ENCODE measurements around the gene AMFR.
A peak's percentile ranks its signal among the peaks of the same experiment; 100 is the strongest.

Gene AMFR

DNA sequence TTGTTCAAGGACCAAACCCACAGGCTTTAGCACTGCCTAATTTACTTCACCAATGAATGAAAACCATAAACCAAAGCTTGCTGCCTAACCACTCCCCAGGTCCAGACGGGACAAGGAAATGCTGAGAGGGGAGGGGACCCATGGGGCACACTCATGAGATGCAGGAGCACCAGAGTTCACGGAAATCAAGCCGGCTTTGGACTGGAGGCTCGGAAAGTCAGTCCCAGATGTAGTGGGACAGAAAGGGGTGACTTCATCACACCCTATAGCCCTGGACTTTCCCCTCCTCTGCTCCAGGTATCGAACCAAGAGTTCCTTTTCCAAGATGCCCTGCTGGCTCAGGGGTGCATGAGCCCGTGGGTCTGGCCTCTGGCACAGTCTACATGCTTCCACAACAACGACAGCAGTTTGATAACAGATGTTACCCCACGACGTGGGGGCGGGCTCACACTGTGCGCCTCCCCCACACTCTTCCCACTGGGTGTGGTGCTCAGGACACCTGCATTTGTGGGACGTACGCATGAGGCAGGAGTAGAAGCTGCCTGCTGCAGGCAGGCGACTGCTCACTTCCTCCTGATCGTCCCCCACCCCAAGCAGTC is 63.2 kb downstream of the AMFR start:
- DNase-seq: no peak

DNA sequence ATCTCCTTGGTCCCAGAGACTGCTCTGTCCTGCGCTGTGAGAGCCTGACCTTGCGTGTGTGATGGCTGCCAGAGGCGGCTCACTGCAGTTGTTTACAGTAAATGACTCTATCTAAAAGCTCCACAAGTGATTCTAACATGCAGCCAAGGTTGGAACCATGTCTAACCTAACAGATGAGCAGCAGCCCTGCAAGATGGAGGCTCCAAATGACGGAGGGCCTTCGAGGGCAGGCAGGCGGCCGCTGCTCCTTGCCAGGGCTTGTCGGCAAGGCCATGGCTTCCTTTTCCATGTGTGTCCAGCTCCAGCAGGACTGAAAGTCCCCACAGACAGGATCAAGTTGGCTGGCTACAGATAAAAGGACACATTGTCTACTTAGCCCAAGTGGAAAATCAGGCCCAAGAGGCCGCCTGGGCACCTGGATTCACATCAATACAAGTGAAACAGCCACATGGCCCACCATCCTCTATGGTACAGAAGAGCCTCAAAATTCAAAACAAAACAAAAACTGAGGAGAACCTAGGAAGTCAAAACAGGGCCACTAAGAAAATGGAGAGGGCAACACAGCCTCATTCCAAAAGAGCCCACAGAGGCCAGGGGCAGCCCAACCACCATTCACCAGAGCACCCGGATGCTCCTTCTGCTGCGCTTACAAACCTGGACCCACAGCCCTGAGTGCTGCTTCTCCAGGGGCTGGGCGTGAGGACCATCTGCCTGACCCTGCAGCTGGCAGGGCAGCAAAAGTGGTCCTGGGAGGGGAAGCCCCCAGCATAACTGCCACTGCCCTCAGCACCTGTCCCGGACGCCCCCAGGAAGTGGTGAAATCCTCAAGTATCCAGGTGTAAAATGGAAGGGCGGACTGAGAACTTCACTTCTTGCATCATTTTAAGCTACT is 65.0 kb downstream of the AMFR start:
- no peak for DNase-seq

DNA sequence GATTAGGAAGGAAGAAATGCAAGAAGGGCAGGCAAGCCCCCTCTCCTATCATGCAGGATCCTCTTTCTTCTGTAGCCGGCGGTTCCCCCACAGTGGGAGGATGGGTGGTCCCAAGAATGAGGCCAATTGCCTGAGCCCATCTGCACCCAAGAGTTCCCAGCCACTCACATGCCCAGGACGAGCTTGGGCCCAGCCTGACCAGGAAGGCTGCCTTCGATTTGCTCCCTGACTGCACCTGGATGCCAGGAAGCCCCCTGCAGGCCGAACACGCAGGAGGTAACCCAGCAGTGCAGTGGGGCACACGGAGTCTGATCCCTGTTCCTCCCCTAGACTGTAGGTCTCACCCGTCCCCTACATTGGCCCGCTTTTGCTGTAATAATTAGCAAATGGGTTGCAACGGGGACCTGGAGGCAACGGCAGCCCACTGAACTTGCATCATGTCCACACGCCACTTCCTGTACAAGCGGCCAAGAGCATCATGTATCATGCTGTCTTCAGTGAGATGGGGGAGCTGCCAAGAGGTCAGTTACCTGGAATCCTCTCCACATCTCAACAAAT is 67.5 kb downstream of the AMFR start:
- no peak for DNase-seq

DNA sequence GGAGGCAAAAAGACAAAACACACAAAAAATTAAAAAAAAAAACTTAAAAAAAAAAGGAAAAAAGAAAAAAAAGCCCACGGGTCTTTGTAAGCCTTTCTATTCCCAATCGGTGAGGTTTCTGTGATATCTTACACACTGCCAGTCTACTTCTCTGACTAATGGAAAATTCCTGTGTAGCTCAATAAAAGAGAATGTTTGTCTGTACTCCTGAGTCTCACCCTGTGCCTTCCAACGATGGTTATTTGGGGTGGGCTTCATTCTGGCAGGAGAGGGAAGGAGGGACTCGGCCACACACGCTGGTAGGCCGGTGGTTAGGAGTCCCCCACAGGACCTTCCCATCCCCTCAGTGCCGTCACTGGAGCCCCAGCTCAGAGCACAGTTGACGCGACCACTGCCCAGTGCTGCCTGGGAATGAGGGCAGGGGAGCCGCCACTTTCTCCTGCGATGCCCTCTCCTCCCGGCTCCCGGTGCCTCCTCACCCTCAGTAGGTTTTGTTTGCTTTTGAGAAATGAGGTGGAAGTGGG is 68.0 kb downstream of the AMFR start:
- DNase-seq: no peak

DNA sequence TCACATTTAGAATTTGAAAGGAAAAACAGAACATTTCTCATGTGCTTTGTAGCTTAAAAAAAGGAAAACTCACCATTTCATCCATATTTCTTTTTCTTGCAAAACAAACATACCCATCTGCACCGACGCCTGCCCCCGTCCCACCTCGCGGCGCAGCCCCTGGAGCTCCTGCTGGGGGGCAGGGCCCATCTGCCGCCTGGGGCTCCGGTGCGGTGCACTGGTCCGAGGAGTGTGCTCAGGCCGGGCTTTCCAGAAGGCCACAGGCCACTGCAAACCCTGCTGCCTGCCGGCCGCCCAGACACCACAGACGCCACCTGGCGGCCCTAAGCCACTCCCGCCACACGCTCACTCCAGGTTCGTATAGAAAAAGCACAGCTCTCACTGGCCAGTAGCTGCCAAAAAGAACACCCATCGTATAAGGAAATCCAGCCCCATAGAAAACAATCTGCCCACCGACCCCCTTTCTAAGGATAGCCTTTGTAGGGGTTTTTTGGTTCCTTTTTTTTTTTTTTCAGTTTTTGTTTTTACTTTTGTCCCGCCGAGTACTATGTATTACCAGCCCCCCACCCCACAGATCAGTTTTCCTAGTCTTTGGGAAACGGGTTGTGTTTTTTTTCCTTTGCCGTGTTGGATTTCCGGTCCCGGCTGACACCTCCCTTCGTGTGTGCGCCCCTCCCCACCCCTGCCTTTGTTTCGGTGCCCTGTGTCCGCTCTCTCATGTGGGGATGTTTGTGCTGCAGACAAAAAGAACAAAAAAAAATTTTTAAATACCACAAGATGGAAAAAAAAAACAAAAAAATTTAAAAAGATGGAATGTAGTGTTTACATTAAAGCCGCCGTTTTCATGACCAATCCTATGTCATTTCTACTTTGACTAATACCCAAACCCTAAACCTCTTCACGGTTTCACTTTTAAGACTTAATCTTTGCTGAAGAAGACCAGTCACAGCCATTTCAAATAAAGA is 68.8 kb downstream of the AMFR start:
- peak; percentile 63 to 84 for DNase-seq

DNA sequence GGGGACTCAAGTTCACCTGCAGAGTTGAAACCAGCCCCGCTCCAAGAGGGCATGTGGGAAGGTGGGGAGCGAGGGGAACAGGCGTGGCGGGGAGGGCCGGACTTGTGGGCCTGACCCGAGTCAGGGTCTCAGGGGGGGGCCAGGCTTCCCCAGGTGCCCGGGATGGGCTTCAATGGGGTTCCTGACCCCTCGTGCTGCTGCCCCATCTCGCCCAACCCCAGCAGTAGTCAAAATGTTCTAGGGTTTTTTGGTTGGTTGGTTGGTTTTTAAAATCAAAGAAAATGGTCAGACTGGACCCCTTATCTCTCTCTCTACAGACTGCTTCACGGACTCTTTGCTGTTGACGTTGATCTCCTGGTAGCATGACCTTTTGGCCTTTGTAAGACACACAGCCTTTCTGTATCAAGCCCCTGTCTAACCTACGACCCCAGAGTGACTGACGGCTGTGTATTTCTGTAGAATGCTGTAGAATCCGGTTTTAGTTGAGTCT is 69.5 kb downstream of the AMFR start:
- DNase-seq: no peak

DNA sequence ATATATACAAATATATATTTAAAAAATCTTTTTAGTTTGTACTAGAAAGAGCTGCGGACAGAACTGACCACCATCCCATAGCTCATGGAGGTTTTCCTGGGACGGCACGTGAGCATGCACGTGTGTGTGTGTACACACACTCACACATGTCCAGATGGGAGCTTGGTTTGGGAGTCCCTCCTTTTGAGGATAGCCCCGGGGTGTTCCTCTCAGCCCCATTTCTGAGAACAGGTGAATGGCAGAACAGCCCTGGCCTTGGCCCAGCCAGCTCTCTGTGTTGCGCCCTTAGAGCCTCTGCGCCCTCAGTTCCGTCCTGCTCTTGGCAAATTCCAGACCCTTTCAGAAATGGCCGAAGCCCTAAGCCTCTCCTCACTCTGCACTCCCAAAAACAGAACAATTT is 70.1 kb downstream of the AMFR start:
- no peak for DNase-seq

DNA sequence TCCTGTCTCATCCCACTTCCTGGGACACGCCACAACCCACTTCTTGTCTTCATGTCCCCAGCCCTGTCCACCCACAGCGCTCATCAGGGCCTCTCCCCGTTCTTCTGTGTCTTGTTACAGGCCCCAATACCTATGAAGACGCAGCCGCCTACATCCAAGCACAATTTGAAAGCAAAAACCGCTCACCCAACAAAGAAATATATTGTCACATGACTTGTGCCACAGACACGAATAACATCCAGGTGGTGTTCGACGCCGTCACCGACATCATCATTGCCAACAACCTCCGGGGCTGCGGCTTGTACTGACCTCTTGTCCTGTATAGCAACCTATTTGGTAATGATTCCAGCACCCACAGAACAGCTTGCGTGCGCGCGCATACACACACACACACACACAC is 70.6 kb downstream of the AMFR start:
- DNase-seq: no peak

DNA sequence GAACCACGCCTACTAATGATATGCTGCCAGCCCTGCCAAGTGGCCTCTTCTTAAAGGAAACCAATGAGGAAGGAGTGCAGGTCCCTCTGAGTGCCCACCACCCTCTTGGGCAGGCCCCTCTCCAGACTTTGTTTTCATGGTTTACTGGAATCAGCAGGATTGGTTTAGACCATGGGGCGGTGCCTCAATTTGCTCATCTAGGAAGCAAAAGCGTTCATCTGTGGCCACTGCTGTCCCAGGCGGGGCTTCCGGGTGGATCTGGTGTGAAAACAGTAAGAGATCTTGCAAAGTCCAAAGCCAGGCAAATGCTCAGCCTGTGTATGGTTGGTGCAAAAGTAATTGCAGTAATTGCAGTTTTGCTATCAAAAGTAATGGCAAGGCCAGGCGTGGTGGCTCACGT is 71.3 kb downstream of the AMFR start:
- no peak for DNase-seq

DNA sequence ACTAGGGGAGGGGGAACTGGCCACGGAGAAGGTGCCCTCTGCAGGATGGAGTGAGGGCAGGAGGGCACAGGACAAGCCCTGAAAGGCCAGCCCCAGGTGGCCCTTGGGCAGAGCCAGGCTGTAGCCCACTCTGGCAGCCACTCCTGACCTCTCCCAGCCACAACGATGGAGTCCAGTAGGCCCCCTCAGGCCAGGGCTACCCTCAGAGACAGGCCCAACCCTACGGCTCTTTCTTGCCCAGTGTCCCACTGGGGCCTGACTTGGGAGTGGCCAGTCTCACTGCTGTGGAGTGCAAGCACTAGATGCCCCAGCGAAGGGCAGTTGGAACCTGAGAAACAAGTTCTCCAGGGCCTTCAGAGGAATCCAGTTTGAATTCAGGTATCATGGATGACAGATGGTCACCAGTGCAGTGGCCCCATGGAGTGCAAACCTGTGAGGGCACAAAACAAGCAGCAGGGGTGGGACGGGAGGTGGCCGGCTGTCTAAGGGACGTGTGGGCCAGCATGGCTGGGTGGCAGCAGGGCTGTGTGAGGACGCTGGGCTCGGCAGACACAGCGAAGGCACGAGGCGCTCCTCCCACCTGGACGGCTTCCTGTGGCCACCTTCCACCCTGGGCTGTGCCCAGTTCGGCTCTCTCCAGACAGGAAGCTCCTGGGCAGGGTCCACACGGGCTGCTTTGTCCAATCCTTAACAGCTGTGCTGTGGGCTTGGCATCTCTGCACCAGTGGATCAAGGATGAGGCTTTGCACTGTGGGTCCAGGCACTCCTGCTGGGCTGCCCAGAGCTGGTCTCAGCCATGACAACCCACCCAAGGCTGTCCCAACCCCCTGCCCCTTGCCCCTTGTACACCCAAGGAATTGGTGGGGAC is 72.1 kb downstream of the AMFR start:
- no peak for DNase-seq

DNA sequence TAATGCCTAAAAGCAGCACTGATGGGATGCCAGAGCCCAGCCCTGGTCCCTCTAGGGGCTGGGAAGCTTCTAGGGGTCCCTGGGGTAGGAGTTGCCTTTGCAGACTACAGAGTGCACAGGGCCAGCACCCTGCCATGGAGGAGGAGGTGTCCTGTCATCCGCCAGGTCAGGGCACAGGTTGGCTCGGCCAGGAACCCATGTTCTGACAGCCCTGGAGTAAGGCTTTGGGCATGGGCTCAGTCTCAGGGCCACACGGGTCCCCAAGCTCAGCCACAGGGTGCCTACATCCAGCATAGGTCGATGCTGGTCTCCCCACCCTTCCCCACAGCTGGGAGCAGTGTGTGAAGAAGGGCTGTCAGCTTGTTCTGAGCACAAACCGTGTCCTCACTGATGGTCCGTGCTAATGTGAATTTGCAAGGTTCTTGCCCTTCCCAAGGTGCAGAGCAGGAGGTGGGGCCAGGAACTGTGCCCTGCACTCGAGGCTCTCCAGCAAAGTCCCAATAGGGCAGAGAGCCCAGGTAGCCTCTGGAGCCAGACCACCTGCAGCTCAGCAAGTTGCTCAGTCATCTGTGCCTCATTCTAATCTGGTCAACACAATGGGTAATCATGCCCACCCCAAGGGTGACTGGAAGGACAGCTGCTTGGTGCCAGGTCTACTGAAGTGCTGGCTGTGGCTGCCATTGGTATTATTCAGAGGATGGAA is 72.8 kb downstream of the AMFR start:
- DNase-seq: no peak

DNA sequence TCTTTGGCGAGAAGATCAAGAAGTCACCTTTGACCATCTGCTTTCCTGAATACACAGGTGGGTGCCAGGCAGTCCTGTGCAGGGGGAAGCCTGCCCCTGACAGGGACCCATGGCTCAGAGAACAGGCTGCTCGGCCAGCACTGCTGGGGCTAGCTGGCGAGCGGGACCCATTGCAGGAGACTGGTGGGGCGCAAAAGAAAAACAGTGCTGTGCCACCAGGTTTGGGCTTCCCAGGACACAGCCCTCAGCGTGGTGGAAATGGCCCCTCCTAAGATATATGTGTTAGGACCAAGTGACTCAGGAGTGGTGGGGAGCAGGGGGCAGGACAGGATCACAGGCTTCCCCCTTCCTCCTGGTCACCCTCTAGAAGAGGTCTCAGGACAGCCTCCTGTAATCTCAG is 73.9 kb downstream of the AMFR start:
- no peak for DNase-seq

DNA sequence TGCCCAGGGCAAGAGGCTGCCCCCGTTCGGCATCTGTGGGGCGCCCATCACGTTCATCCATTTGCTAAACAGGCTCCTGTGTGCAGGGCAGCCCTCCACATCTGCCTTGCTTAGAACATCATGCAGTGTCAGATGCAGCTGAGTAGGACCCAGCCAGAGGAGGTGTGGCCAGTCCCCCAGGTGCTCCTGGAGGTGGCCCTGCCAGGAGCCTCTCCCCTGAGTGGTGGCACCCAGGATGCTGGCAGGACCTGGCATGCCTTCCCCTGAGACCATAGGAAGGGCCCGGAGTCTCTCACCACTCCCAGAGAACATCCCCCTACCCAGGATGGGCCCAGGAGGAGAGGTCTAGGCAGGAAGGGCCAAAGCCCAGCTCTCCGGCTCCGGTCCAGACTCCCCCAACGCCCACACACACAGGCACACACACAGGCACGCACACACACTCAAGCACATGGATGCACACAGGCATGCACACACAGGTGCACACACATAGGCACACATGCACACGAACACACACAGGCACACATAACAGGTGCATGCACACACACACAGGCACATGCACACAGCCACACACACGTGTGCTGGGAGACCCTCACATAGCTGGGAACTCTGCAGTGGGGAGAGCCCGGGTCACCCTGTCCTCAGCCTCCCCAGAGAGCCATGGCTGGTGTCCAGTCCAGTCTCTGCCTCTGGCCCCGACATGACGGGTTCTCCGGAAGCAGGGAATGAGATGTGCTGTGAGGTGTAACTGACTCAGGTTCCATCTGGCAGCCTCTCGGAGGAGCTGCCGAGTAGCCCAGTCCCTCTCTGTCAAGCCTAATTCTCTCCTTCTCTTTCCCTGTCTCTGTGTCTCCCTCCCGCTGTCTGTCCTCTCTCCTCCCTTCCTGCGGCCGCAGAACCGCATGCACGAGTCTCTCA is 74.6 kb downstream of the AMFR start:
- DNase-seq: no peak

DNA sequence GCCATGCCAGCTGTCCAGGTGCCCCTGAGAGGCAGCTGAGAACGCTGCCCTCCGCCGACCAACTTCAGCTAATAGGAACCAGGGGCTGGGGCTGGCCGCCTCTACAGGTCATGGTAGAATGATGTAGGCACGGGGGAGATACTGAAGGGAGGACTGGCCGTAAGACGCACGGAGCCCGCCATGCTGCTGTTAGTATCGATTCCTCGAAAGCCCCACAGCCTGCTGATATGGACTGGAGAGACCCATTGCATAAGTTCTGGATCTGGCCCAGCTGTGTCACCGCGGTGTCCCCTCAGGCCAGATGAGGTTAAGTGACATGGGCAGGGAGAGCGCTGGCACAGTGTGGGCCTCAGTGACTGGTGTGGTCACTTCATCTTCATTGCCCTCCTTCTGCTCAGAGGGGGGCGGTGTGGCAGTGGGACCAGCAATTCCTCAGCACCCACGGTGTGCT is 75.6 kb downstream of the AMFR start:
- DNase-seq: no peak

DNA sequence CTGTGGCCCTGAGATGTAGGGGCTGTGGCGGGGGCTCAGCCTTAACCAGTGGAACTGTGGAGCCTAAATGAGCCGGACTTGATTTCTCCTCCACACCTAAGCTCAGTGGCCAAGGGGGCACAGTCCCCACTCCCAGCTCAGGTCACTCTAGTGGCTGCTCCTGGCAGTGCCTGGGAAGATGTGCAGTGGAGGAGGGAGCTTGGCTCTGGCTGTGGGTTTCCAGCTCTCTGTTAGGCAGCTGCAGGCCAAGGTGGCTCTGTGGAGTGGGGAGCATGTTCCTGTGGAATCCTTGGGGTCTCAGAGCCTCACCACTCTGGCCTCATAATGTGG is 76.3 kb downstream of the AMFR start:
- DNase-seq: no peak

DNA sequence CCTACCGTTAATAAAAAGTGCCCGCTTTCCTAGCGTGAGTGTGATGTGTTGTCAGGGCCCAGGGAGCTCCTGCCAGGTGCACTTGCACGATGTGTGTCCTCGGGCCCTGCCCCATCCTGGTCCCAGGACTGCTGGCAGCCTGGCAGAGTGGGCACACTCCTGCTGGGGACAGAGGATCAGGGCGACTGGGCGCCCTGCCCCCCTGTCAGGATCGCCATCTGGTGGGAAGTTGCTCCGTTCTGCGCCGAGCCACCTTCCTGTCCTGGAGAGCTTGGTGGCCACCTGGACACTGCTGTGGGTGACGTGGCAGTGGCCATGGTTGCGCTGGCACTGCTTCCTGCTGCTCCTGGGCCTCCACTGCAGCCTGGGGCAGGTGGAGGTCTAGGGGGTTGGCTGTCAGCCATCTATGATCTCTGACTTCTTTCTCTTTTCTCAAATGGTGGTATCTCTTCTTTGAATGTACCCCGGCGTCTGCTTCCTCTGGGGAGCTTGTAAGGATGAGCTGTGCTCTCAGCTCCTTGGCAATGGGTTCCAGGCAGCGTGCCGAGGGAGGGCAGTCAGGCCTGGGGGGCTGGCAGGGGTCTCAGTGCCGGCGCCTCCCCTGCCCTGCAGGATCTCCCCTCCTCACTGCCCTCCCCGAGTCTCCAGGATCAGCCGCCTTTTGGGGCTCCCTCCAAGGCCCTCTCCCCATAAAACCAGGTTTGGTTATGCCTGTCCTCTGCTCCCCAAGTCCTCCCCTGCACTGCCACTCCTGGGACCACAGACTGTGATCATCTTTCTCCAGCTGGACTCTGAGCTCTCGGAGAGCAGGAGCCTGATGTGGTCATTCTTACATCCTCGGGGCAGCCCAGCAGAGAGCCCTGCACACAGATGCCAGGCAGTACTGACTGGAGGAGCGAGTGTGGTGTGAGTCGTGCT is 76.9 kb downstream of the AMFR start:
- DNase-seq: peak; percentile 57 to 78

DNA sequence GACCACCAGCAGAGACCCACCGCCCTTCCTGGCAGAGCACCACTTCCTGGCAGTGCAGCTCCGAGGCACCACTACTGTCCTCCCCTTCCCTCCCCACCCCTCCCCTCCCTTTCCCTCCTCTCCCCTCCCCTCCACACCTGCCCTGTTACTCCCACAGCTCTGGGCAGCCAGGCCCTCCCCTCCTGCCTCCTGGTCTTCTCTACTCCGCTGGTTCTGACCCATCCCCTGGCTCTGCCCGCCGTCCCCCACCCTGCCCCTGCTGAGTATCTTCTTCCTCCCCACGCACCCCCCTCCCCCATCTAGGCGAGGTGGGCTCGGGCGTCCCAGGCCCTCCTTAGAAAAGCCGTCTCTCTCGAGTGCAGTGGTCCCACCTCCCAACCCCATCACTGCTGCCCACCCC is 77.7 kb downstream of the AMFR start:
- no peak for DNase-seq

DNA sequence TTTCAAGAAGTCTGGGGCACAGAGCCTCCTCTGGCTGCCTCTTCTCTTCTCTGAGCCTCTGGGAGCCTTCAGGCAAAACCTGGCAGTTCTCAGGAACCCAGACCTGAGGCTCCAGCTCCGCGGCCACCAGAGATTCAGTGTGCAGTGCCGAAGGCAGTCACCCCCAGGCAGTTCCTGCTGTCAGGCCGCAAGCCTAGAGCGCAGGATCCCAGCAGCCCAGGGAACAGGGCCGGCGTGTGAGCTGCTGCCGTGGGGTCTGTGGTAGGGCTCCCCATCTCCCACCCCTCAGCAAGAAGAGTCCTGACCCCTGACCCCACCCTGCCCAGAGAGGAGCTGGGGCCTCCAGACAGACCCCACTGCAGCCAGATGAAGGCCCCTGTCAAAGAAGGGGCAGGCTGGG is 78.2 kb downstream of the AMFR start:
- DNase-seq: no peak
